Measurements from ENCODE around the gene ARHGEF25.

The ARHGEF25 gene

DNA sequence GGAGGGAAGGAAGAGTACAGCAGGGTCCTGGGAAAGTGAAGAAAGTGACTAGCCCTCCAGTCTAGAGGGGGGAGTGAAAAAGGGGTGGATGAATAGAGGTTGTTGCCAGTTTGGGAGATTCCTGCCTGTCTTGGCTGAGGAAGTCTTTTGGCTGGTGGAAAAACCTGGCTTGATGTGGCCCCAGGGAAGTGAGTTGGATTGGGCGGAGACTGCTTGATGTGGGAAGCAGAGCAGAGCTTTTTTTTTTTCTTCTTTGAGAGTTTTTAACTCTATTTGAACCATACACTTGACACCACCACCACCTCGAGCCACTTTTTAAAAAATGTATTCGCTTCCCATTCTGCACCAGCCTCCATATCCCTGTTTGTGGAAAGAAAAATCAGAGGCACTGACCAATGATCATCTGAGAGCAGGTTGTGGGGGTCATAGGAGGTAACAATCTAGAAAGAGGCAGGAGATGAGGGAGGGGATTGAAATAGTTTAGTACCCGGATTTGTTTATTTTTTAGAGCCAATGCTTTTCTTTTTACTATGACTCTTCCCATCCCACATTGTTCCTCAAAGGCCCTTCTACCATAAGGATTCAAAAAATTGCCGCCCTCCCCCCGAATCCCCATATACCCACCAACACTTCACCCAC lies 7.3 kb upstream of the ARHGEF25 start:
- peaks cover 13% of the 10 kb centered on the region for H3K36me3 ChIP-seq (ENCODE audit: control insufficient read depth, insufficient read depth, low read length)
- TF ChIP-seq, protein P1, sequence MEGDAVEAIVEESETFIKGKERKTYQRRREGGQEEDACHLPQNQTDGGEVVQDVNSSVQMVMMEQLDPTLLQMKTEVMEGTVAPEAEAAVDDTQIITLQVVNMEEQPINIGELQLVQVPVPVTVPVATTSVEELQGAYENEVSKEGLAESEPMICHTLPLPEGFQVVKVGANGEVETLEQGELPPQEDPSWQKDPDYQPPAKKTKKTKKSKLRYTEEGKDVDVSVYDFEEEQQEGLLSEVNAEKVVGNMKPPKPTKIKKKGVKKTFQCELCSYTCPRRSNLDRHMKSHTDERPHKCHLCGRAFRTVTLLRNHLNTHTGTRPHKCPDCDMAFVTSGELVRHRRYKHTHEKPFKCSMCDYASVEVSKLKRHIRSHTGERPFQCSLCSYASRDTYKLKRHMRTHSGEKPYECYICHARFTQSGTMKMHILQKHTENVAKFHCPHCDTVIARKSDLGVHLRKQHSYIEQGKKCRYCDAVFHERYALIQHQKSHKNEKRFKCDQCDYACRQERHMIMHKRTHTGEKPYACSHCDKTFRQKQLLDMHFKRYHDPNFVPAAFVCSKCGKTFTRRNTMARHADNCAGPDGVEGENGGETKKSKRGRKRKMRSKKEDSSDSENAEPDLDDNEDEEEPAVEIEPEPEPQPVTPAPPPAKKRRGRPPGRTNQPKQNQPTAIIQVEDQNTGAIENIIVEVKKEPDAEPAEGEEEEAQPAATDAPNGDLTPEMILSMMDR (IDR thresholded peaks at IDR 0.05; ENCODE audit: insufficient read depth, low read length, poor library complexity, severe bottlenecking), result no peak
- no peaks in the 10 kb centered on the region for H3K27me3 ChIP-seq (replicated peaks; ENCODE audit: control insufficient read depth, insufficient read depth, low read length)
- peak overlapping the region; percentile 83 for H3K4me3 ChIP-seq (replicated peaks; ENCODE audit: low read depth, low read length)
- DNase-seq (ENCODE audit: extremely low read depth, insufficient read length), result no peak

DNA sequence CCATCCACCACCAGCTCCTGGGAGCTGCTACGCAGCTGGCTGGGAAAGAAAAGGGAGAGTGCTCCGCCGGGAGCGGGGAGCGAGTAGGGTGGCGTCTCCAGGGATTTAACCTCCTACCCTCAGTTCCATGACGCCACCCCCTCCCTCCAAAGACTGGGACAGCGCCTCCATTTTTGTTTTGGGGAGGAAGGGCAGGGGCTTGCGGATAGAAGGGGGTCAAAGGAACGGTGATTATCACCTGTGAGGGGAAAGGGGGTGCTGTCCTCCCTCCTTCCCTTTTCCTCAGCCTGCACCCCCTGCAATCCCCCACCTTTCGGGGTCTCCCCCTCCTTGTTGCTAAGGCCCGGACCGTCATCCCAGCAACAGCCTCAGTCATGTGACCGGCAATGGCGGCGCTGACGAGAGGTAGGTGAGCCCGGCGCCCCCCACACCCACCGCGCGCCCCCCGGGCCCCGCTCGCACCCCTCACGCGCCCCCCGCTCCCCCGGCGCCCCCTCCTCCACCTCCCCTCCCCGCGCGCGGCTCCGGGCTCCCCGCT lies 6.7 kb upstream of the ARHGEF25 start, which contains the start of gene DTX3:
Gene DTX3, plus strand, starts transcription at position 371 of the 538 bp plus-strand sequence. CDS start 1,694 bp downstream, outside the sequence.
- H3K4me3 ChIP-seq (replicated peaks; ENCODE audit: low read depth, low read length), result peak within 1 kb of the TSS; percentile 83
- peak; percentile 44 for DNase-seq (ENCODE audit: extremely low read depth, insufficient read length)
- no peaks in the 10 kb centered on the region for H3K27me3 ChIP-seq (replicated peaks; ENCODE audit: control insufficient read depth, insufficient read depth, low read length)
- TF ChIP-seq, protein P1 (IDR thresholded peaks at IDR 0.05; ENCODE audit: insufficient read depth, low read length, poor library complexity, severe bottlenecking), result no peak
- peaks cover 11% of the 10 kb centered on the region for H3K36me3 ChIP-seq (ENCODE audit: control insufficient read depth, insufficient read depth, low read length)

DNA sequence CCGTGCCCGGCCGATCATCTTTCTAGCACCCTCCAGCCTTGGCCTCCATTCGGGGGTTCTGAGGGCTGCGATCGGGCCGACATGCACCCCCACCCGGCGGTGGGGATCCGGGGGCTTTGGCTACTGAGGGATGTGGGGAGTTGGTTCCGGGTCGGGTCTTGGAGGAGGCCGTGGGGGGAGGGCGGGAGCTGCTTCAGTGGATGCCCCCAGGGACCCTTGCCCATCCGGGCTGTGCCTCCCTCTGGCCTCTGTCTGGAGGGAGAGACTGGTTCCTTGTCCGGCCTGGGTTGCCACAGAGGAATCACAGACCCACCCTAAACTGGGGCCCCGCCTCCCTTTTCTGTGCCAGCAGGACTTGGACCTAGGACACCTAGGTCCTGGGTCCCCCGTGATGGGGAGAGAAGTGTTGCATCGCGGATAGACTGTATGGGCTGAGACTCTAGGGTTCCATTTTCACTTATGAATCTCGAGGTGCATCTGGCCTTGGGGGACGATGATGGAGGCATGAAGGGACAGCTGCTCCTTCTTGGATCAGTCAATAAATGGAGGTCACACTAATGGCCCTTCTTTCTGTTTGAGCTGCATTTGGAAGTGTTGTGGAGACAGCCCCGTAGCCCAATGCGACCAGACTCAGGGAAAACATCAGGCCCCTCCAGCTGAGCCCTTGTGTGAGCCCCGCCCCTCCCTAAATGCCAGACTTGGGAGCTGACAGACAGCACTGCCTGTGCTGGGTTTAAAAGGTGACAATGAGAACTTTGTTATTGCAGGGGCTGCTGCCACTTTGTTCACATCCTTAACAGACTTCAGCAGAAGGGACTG lies 6.0 kb upstream of the ARHGEF25 start:
- TF ChIP-seq, protein P1 (IDR thresholded peaks at IDR 0.05; ENCODE audit: insufficient read depth, low read length, poor library complexity, severe bottlenecking), result no peak
- DNase-seq (ENCODE audit: extremely low read depth, insufficient read length), result no peak
- Histone ChIP-seq H3K4me3 (replicated peaks; ENCODE audit: low read depth, low read length) (peak overlapping the region; percentile 83), H3K27me3 (replicated peaks; ENCODE audit: control insufficient read depth, insufficient read depth, low read length) (no peaks in the 10 kb centered on the region), H3K36me3 (ENCODE audit: control insufficient read depth, insufficient read depth, low read length) (peaks cover 10% of the 10 kb centered on the region)

DNA sequence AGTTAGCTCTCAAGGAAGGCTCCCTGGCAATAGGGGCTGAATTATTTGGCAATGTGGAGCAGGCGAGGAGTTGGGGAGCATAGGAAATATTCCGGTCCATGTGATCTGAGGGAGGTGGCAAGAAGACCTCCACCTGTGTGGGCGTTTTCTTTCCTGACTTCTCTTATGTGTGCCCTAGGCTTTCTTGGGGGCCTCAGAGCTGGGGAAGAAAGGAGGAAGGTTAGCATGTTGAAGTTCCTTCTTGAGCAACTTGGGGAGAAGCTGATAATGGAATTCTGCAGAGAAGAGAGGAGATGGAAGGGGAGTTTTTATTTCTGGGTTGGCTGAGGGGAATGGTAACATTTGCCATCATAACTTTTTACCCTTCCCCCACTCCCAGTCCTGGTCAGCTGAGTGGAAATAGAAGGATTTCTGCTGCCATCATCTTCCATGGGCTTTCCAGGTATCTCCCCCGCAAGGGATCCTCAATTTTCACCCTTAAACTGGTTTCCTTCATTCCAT lies 5.4 kb upstream of the ARHGEF25 start:
- Histone ChIP-seq H3K27me3 (replicated peaks; ENCODE audit: control insufficient read depth, insufficient read depth, low read length) (no peaks in the 10 kb centered on the region), H3K4me3 (replicated peaks; ENCODE audit: low read depth, low read length) (no peak overlapping the region), H3K36me3 (ENCODE audit: control insufficient read depth, insufficient read depth, low read length) (peaks cover 8% of the 10 kb centered on the region)
- TF ChIP-seq, protein P1 (IDR thresholded peaks at IDR 0.05; ENCODE audit: insufficient read depth, low read length, poor library complexity, severe bottlenecking), result no peak
- no peak for DNase-seq (ENCODE audit: extremely low read depth, insufficient read length)

DNA sequence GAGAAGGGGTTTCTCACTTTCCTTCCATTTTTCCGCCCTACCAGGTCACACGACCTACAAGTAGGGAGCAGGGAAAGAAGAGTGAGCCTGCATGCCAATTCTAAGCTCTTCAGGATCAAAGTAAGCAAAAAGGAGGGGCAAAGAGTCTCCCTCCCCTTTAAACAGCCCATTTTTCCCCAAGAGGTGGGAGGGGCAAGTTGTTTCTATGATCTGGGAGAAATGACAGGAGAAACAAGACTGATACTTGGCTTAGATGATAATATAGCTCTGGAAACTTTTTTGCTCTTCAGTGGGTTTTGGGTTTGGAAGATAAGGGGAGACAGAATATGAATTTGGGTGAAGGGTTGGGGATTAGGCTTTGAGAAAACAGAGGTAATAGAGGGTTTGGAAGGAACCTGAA lies 4.8 kb upstream of the ARHGEF25 start:
- no peak for DNase-seq (ENCODE audit: extremely low read depth, insufficient read length)
- Histone ChIP-seq H3K36me3 (ENCODE audit: control insufficient read depth, insufficient read depth, low read length) (peaks cover 7% of the 10 kb centered on the region), H3K4me3 (replicated peaks; ENCODE audit: low read depth, low read length) (no peak overlapping the region), H3K27me3 (replicated peaks; ENCODE audit: control insufficient read depth, insufficient read depth, low read length) (no peaks in the 10 kb centered on the region)
- TF ChIP-seq, protein P1 (IDR thresholded peaks at IDR 0.05; ENCODE audit: insufficient read depth, low read length, poor library complexity, severe bottlenecking), result no peak

Data from GM06990 (cell line).